Measurements from ENCODE around the gene STAT3.
"Not testable (repeated sequence)": the region's sequence is repeated elsewhere in the genome, so short reads cannot be mapped to it uniquely, and the experiment has no call there.

Gene STAT3

GRCh38 chr17:42312285-42313130 lies 75.7 kb downstream of the STAT3 start:
- no peak for DNase-seq

GRCh38 chr17:42312035-42312284 lies 76.3 kb downstream of the STAT3 start:
- DNase-seq = no peak

GRCh38 chr17:42311240-42312034 lies 76.8 kb downstream of the STAT3 start:
- DNase-seq = no peak

- no peak for DNase-seq
Observed at GRCh38 chr17:42310787-42311215, 77.4 kb downstream of the STAT3 start.

GRCh38 chr17:42309986-42310786 lies 78.1 kb downstream of the STAT3 start:
- DNase-seq = no peak

- no peak for DNase-seq
Observed at GRCh38 chr17:42309142-42309541, 79.1 kb downstream of the STAT3 start.

GRCh38 chr17:42308446-42308845 lies 79.8 kb downstream of the STAT3 start:
- DNase-seq = no peak

- no peak for DNase-seq
Observed at GRCh38 chr17:42307362-42307927, 80.8 kb downstream of the STAT3 start.

- no peak for DNase-seq
Observed at GRCh38 chr17:42306385-42306667, 81.9 kb downstream of the STAT3 start.

- DNase-seq = no peak
Observed at GRCh38 chr17:42305543-42306384, 82.5 kb downstream of the STAT3 start.

GRCh38 chr17:42305031-42305330 lies 83.3 kb downstream of the STAT3 start:
- DNase-seq = not testable (repeated sequence)

GRCh38 chr17:42304187-42305030 lies 83.8 kb downstream of the STAT3 start:
- DNase-seq = no peak

- DNase-seq = no peak
Observed at GRCh38 chr17:42303694-42304093, 84.5 kb downstream of the STAT3 start.

- DNase-seq = no peak
Observed at GRCh38 chr17:42301022-42301421, 87.2 kb downstream of the STAT3 start.

GRCh38 chr17:42299913-42300312 lies 88.3 kb downstream of the STAT3 start:
- DNase-seq = not testable (repeated sequence)

- not testable (repeated sequence) for DNase-seq
Observed at GRCh38 chr17:42299361-42299760, 88.9 kb downstream of the STAT3 start.

GRCh38 chr17:42297775-42298174 lies 90.5 kb downstream of the STAT3 start:
- DNase-seq = not testable (repeated sequence)

GRCh38 chr17:42296012-42296411 lies 92.2 kb downstream of the STAT3 start:
- no peak for DNase-seq

GRCh38 chr17:42294469-42295398 lies 93.5 kb downstream of the STAT3 start:
- DNase-seq = no peak

- no peak for DNase-seq
Observed at GRCh38 chr17:42291129-42291528, 97.1 kb downstream of the STAT3 start.
